Measurements from ENCODE around the gene GTF2A1L. TPM values are rescaled to one million over a fixed set of nuclear protein-coding genes. Genes with fewer than 3 reads are reported as not detected.
A peak's percentile ranks its signal among the peaks of the same experiment; 100 is the strongest.
"Not testable (repeated sequence)": the region's sequence is repeated elsewhere in the genome, so short reads cannot be mapped to it uniquely, and the experiment has no call there.

Gene GTF2A1L
- total RNA-seq, 1 donor from 2014 or later, result not detected

- no peaks in the 10 kb centered on the region for H3K9me3 Mint-ChIP-seq (ENCODE audit: unreplicated experiment)
- TF ChIP-seq CTCF (IDR thresholded peaks at IDR 0.05; ENCODE audit: insufficient read depth, low read depth, low read length) (no peak), EZH2 (IDR thresholded peaks at IDR 0.05; ENCODE audit: insufficient read depth, low read length) (no peak)
- H3K36me3 Mint-ChIP-seq (ENCODE audit: low read depth, unreplicated experiment), result no peaks in the 10 kb centered on the region
- H3K4me1 ChIP-seq (ENCODE audit: insufficient read depth, low read length), result peaks cover 33% of the 10 kb centered on the region
- H3K4me3 Mint-ChIP-seq (ENCODE audit: unreplicated experiment), result no peak overlapping the region
- H3K27ac ChIP-seq (ENCODE audit: low read depth, low read length), result no peak overlapping the region
- no peaks in the 10 kb centered on the region for H3K79me2 ChIP-seq (ENCODE audit: insufficient read depth, low read length)
- no peaks in the 10 kb centered on the region for H3K27me3 ChIP-seq (ENCODE audit: insufficient read depth, low read length)
- no peaks in the 10 kb centered on the region for H3K9me3 ChIP-seq (ENCODE audit: insufficient read depth, low read depth, low read length)
- peaks cover 26% of the 10 kb centered on the region for H3K4me1 Mint-ChIP-seq (ENCODE audit: low read depth, unreplicated experiment)
- no peak overlapping the region for H3K4me2 ChIP-seq (ENCODE audit: low read length)
- H4K20me1 ChIP-seq (ENCODE audit: insufficient read depth, low read length), result no peaks in the 10 kb centered on the region
- no peak overlapping the region for H3K4me3 ChIP-seq (ENCODE audit: insufficient read depth, low read depth, low read length)
- DNase-seq (ENCODE audit: low read depth) (no peak), FAIRE-seq (no peak)
- H3K27ac Mint-ChIP-seq (ENCODE audit: unreplicated experiment), result no peak overlapping the region
- no peak overlapping the region for H2AFZ ChIP-seq (ENCODE audit: low read depth, low read length)
- no peaks in the 10 kb centered on the region for H3K36me3 ChIP-seq (ENCODE audit: insufficient read depth, low read length)
- H3K9ac ChIP-seq (ENCODE audit: low read length), result no peak overlapping the region
- no peaks in the 10 kb centered on the region for H3K27me3 Mint-ChIP-seq (ENCODE audit: low read depth, unreplicated experiment)
Observed at GRCh38 chr2:48696881-48697280, 79.2 kb downstream of the GTF2A1L start.

GRCh38 chr2:48699348-48699930 lies 81.8 kb downstream of the GTF2A1L start:
- Mint-ChIP-seq H3K36me3 (ENCODE audit: low read depth, unreplicated experiment) (no peaks in the 10 kb centered on the region), H3K27ac (ENCODE audit: unreplicated experiment) (no peak overlapping the region), H3K27me3 (ENCODE audit: low read depth, unreplicated experiment) (no peaks in the 10 kb centered on the region), H3K4me1 (ENCODE audit: low read depth, unreplicated experiment) (peaks cover 12% of the 10 kb centered on the region), H3K9me3 (ENCODE audit: unreplicated experiment) (peaks cover 10% of the 10 kb centered on the region), H3K4me3 (ENCODE audit: unreplicated experiment) (no peak overlapping the region)
- H3K79me2 ChIP-seq (ENCODE audit: insufficient read depth, low read length), result no peaks in the 10 kb centered on the region
- H3K4me2 ChIP-seq (ENCODE audit: low read length), result peak overlapping the region; percentile 40
- DNase-seq (ENCODE audit: low read depth), result peak; percentile 96
- H3K27ac ChIP-seq (ENCODE audit: low read depth, low read length), result peak overlapping the region; percentile 30
- no peak overlapping the region for H2AFZ ChIP-seq (ENCODE audit: low read depth, low read length)
- H3K4me3 ChIP-seq (ENCODE audit: insufficient read depth, low read depth, low read length), result no peak overlapping the region
- H3K36me3 ChIP-seq (ENCODE audit: insufficient read depth, low read length), result no peaks in the 10 kb centered on the region
- no peaks in the 10 kb centered on the region for H3K27me3 ChIP-seq (ENCODE audit: insufficient read depth, low read length)
- H4K20me1 ChIP-seq (ENCODE audit: insufficient read depth, low read length), result no peaks in the 10 kb centered on the region
- TF ChIP-seq EZH2 (IDR thresholded peaks at IDR 0.05; ENCODE audit: insufficient read depth, low read length) (no peak), CTCF (IDR thresholded peaks at IDR 0.05; ENCODE audit: insufficient read depth, low read depth, low read length) (no peak)
- peaks cover 16% of the 10 kb centered on the region for H3K4me1 ChIP-seq (ENCODE audit: insufficient read depth, low read length)
- no peaks in the 10 kb centered on the region for H3K9me3 ChIP-seq (ENCODE audit: insufficient read depth, low read depth, low read length)
- peak overlapping the region; percentile 38 for H3K9ac ChIP-seq (ENCODE audit: low read length)
- FAIRE-seq, result peak; percentile 29

DNA sequence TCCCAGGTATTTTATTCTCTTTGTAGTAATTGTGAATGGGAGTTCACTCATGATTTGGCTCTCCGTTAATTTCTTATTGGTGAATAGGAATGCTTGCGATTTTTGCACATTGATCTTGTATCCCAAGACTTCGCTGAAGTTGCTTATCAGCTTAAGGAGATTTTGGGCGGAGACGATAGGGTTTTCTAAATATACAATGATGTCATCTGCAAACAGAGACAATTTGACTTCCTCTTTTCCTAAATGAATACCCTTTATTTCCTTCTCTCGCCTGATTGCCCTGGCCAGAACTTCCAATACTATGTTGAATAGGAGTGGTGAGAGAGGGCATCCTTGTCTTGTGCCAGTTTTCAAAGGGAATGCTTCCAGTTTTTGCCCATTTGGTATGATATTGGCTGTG lies 86.0 kb downstream of the GTF2A1L start:
- H3K4me1 Mint-ChIP-seq (ENCODE audit: low read depth, unreplicated experiment), result not testable (repeated sequence)

More for the DNA sequence above, 86.0 kb downstream of the GTF2A1L start:
- H2AFZ ChIP-seq (ENCODE audit: low read depth, low read length); H3K27ac ChIP-seq (ENCODE audit: low read depth, low read length); H3K9ac ChIP-seq (ENCODE audit: low read length); H3K36me3 Mint-ChIP-seq (ENCODE audit: low read depth, unreplicated experiment); H3K4me3 ChIP-seq (ENCODE audit: insufficient read depth, low read depth, low read length); H3K9me3 ChIP-seq (ENCODE audit: insufficient read depth, low read depth, low read length); H3K27ac Mint-ChIP-seq (ENCODE audit: unreplicated experiment); H3K36me3 ChIP-seq (ENCODE audit: insufficient read depth, low read length); FAIRE-seq; H4K20me1 ChIP-seq (ENCODE audit: insufficient read depth, low read length); H3K27me3 ChIP-seq (ENCODE audit: insufficient read depth, low read length); H3K4me2 ChIP-seq (ENCODE audit: low read length); H3K79me2 ChIP-seq (ENCODE audit: insufficient read depth, low read length); H3K4me1 ChIP-seq (ENCODE audit: insufficient read depth, low read length); H3K4me3 Mint-ChIP-seq (ENCODE audit: unreplicated experiment); DNase-seq (ENCODE audit: low read depth); H3K27me3 Mint-ChIP-seq (ENCODE audit: low read depth, unreplicated experiment): not testable (repeated sequence)
- H3K9me3 Mint-ChIP-seq (ENCODE audit: unreplicated experiment), result peaks cover 10% of the 10 kb centered on the region
